ENCODE results near the gene PCDHB6.
"Not testable (repeated sequence)": the region's sequence is repeated elsewhere in the genome, so short reads cannot be mapped to it uniquely, and the experiment has no call there.

The PCDHB6 gene

DNA sequence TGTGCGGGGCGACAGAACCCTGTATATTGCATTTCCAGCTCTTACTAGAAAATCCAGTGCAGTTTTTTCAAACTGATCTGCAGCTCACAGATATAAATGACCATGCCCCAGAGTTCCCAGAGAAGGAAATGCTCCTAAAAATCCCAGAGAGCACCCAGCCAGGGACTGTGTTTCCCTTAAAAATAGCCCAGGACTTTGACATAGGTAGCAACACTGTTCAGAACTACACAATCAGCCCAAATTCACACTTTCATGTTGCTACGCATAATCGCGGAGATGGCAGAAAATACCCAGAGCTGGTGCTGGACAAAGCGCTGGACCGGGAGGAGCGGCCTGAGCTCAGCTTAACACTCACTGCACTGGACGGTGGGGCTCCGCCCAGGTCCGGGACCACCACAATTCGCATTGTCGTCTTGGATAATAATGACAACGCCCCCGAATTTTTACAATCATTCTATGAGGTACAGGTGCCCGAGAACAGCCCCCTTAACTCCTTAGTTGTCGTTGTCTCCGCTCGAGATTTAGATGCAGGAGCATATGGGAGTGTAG lies 14.1 kb upstream of the PCDHB6 start:
- no peak overlapping the region for H3K9ac ChIP-seq (ENCODE audit: low read length)
- no peaks in the 10 kb centered on the region for H3K27me3 ChIP-seq (ENCODE audit: control insufficient read depth, insufficient read depth, low read length)
- no peaks in the 10 kb centered on the region for H3K9me3 ChIP-seq (ENCODE audit: control insufficient read depth, low read length)
- H3K4me3 ChIP-seq (ENCODE audit: low read length): no peak overlapping the region
- H3K4me1 ChIP-seq (ENCODE audit: control insufficient read depth, insufficient read depth, low read length): no peaks in the 10 kb centered on the region
- no peaks in the 10 kb centered on the region for H3K36me3 ChIP-seq (ENCODE audit: control insufficient read depth, insufficient read depth, low read length)

DNA sequence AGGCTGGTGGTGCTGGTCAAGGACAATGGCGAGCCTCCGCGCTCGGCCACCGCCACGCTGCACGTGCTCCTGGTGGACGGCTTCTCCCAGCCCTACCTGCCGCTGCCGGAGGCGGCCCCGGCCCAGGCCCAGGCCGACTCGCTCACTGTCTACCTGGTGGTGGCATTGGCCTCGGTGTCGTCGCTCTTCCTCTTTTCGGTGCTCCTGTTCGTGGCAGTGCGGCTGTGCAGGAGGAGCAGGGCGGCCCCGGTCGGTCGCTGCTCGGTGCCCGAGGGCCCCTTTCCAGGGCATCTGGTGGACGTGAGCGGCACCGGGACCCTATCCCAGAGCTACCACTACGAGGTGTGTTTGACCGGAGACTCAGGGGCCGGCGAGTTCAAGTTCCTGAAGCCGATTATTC lies 12.5 kb upstream of the PCDHB6 start:
- not testable (repeated sequence) for H3K4me1 ChIP-seq (ENCODE audit: control insufficient read depth, insufficient read depth, low read length); H3K9me3 ChIP-seq (ENCODE audit: control insufficient read depth, low read length); H3K4me3 ChIP-seq (ENCODE audit: low read length); H3K36me3 ChIP-seq (ENCODE audit: control insufficient read depth, insufficient read depth, low read length); H3K9ac ChIP-seq (ENCODE audit: low read length); H3K27me3 ChIP-seq (ENCODE audit: control insufficient read depth, insufficient read depth, low read length)

DNA sequence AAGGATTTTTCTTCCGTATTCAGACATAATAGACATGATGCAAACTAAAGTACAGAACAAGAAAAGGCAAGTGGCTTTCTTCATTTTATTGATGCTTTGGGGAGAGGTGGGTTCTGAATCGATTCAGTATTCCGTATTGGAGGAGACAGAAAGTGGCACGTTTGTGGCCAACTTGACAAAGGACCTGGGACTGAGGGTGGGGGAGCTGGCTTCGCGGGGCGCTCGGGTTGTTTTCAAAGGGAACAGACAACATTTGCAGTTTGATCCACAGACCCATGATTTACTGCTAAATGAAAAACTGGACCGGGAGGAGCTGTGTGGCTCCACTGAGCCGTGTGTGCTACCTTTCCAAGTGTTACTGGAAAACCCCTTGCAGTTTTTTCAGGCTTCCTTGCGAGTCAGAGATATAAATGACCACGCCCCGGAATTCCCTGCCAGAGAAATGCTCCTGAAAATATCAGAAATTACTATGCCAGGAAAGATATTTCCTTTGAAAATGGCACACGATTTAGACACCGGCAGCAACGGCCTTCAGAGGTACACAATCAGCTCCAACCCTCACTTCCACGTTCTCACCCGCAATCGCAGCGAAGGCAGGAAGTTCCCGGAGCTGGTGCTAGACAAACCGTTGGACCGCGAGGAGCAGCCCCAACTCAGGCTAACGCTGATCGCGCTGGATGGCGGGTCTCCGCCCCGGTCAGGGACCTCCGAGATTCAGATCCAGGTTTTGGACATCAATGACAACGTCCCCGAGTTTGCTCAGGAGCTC lies 551 bp downstream of the PCDHB6 start:
- Histone ChIP-seq H3K9ac (ENCODE audit: low read length) (no peak overlapping the region), H3K4me1 (ENCODE audit: control insufficient read depth, insufficient read depth, low read length) (no peaks in the 10 kb centered on the region), H3K36me3 (ENCODE audit: control insufficient read depth, insufficient read depth, low read length) (no peaks in the 10 kb centered on the region), H3K4me3 (ENCODE audit: low read length) (no peak overlapping the region), H3K9me3 (ENCODE audit: control insufficient read depth, low read length) (no peaks in the 10 kb centered on the region), H3K27me3 (ENCODE audit: control insufficient read depth, insufficient read depth, low read length) (no peaks in the 10 kb centered on the region)

DNA sequence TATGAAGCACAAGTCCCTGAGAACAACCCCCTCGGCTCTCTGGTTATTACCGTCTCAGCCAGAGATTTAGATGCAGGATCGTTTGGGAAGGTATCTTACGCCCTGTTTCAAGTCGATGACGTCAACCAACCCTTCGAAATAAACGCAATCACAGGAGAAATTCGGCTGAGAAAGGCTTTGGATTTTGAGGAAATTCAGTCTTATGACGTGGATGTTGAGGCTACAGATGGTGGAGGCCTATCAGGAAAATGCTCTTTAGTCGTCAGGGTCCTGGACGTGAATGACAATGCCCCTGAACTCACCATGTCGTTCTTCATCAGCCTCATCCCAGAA lies 1.1 kb downstream of the PCDHB6 start:
- no peaks in the 10 kb centered on the region for H3K27me3 ChIP-seq (ENCODE audit: control insufficient read depth, insufficient read depth, low read length)
- H3K9me3 ChIP-seq (ENCODE audit: control insufficient read depth, low read length): no peaks in the 10 kb centered on the region
- no peaks in the 10 kb centered on the region for H3K36me3 ChIP-seq (ENCODE audit: control insufficient read depth, insufficient read depth, low read length)
- no peaks in the 10 kb centered on the region for H3K4me1 ChIP-seq (ENCODE audit: control insufficient read depth, insufficient read depth, low read length)
- no peak overlapping the region for H3K4me3 ChIP-seq (ENCODE audit: low read length)
- no peak overlapping the region for H3K9ac ChIP-seq (ENCODE audit: low read length)

DNA sequence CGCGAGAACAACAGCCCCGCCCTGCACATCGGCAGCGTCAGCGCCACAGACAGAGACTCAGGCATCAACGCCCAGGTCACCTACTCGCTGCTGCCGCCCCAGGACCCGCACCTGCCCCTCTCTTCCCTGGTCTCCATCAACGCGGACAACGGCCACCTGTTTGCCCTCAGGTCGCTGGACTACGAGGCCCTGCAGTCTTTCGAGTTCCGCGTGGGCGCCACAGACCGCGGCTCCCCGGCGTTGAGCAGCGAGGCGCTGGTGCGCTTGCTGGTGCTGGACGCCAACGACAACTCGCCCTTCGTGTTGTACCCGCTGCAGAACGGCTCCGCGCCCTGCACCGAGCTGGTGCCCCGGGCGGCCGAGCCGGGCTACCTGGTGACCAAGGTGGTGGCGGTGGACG lies 1.8 kb downstream of the PCDHB6 start:
- not testable (repeated sequence) for H3K9me3 ChIP-seq (ENCODE audit: control insufficient read depth, low read length); H3K9ac ChIP-seq (ENCODE audit: low read length); H3K4me1 ChIP-seq (ENCODE audit: control insufficient read depth, insufficient read depth, low read length); H3K4me3 ChIP-seq (ENCODE audit: low read length); H3K27me3 ChIP-seq (ENCODE audit: control insufficient read depth, insufficient read depth, low read length); H3K36me3 ChIP-seq (ENCODE audit: control insufficient read depth, insufficient read depth, low read length)

DNA sequence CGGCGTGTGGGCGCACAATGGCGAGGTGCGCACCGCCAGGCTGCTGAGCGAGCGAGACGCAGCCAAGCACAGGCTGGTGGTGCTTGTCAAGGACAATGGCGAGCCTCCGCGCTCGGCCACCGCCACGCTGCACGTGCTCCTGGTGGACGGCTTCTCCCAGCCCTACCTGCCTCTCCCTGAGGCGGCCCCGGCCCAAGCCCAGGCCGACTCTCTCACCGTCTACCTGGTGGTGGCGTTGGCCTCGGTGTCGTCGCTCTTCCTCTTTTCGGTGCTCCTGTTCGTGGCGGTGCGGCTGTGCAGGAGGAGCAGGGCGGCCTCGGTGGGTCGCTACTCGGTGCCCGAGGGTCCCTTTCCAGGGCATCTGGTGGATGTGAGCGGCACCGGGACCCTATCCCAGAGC lies 2.2 kb downstream of the PCDHB6 start:
- H3K4me1 ChIP-seq (ENCODE audit: control insufficient read depth, insufficient read depth, low read length); H3K9ac ChIP-seq (ENCODE audit: low read length); H3K4me3 ChIP-seq (ENCODE audit: low read length); H3K9me3 ChIP-seq (ENCODE audit: control insufficient read depth, low read length); H3K36me3 ChIP-seq (ENCODE audit: control insufficient read depth, insufficient read depth, low read length); H3K27me3 ChIP-seq (ENCODE audit: control insufficient read depth, insufficient read depth, low read length): not testable (repeated sequence)

DNA sequence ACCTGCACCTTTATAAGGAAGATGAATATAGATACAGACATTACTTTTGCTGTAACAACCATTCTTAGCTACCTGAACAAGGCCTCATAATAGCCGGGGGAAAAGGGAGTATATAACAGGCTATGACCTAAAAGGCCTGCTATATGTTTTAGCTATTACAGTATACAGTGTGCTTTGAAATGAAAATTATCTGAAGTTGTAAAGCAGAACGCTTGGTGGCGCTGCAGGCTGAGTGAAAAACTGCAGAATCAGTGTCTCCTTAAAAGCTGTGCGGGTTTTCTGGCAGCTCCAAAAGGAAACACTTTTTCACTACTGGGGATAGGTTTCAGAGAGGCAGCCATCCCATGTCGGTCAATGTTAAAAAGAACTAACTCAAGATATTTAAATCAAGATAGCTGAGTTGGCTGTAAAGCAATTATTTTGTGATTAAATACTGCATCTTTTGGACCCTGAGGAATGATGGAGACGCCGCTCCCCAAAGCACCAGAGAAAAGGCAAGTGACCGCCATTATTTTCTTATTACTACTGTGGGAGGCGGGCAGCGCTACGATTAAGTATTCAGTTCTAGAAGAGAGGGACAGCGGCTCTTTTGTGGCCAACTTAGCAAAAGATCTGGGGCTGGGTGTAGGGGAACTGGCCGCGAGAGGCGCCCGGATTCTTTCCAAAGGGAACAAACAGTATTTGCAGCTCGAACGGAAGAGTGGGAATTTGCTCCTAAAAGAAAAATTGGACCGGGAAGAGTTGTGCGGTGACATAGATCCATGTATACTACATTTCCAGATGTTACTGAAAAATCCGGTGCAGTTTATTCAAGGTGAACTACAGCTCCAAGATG lies 5.9 kb downstream of the PCDHB6 start:
- no peaks in the 10 kb centered on the region for H3K27me3 ChIP-seq (ENCODE audit: control insufficient read depth, insufficient read depth, low read length)

DNA sequence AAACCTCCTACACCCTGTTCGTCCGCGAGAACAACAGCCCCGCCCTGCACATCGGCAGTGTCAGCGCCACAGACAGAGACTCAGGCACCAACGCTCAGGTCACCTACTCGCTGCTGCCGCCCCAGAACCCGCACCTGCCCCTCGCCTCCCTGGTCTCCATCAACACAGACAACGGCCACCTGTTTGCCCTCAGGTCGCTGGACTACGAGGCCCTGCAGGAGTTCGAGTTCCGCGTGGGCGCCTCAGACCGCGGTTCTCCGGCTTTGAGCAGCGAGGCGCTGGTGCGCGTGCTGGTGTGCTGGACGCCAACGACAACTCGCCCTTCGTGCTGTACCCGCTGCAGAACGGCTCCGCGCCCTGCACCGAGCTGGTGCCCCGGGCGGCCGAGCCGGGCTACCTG lies 7.5 kb downstream of the PCDHB6 start:
- not testable (repeated sequence) for H3K36me3 ChIP-seq (ENCODE audit: control insufficient read depth, insufficient read depth, low read length)

More for the DNA sequence above, 5.9 kb downstream of the PCDHB6 start:
- Histone ChIP-seq H3K4me3 (ENCODE audit: low read length) (no peak overlapping the region), H3K9ac (ENCODE audit: low read length) (no peak overlapping the region), H3K36me3 (ENCODE audit: control insufficient read depth, insufficient read depth, low read length) (no peaks in the 10 kb centered on the region), H3K9me3 (ENCODE audit: control insufficient read depth, low read length) (no peaks in the 10 kb centered on the region), H3K4me1 (ENCODE audit: control insufficient read depth, insufficient read depth, low read length) (no peaks in the 10 kb centered on the region)

DNA sequence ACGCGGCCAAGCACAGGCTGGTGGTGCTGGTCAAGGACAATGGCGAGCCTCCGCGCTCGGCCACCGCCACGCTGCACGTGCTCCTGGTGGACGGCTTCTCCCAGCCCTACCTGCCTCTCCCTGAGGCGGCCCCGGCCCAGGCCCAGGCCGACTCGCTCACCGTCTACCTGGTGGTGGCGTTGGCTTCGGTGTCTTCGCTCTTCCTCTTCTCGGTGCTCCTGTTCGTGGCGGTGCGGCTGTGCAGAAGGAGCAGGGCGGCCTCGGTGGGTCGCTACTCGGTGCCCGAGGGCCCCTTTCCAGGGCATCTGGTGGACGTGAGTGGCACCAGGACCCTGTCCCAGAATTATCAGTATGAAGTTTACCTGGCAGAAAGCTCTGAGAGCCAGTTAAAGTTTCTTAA lies 8.0 kb downstream of the PCDHB6 start:
- H3K27me3 ChIP-seq (ENCODE audit: control insufficient read depth, insufficient read depth, low read length); H3K36me3 ChIP-seq (ENCODE audit: control insufficient read depth, insufficient read depth, low read length); H3K9me3 ChIP-seq (ENCODE audit: control insufficient read depth, low read length); H3K4me1 ChIP-seq (ENCODE audit: control insufficient read depth, insufficient read depth, low read length); H3K9ac ChIP-seq (ENCODE audit: low read length); H3K4me3 ChIP-seq (ENCODE audit: low read length): not testable (repeated sequence)

More for the DNA sequence above, 7.5 kb downstream of the PCDHB6 start:
- not testable (repeated sequence) for H3K4me3 ChIP-seq (ENCODE audit: low read length); H3K4me1 ChIP-seq (ENCODE audit: control insufficient read depth, insufficient read depth, low read length); H3K9ac ChIP-seq (ENCODE audit: low read length); H3K9me3 ChIP-seq (ENCODE audit: control insufficient read depth, low read length); H3K27me3 ChIP-seq (ENCODE audit: control insufficient read depth, insufficient read depth, low read length)

DNA sequence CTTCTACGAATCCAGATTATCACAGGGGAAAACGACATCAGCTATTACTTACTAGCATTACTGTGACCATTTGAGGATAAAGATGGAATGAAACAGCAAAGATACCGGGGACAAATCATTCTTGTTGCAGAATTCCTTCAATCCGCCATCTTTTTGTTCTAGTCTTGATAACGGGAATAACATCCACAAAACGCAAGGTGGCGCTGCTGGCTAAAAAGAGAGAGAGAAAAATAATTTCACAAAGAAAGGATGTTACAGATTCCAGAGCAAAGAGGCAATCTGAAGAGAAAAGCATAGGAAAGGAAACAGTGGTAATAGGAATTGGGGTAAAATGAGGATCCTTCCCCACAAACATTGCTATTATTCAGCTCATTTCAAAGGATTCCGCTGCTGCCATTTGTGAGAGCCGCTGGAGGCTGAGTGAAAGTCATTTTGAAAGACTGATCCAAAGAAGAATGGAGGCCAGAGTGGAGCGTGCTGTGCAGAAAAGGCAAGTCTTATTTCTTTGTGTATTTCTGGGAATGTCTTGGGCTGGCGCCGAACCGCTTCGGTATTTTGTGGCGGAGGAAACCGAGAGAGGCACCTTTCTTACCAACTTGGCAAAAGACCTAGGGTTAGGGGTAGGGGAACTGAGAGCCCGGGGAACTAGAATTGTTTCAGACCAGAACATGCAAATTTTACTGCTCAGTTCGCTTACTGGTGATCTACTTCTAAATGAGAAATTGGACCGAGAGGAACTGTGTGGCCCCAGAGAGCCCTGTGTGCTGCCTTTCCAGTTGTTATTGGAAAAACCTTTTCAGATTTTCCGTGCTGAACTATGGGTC lies 22.7 kb downstream of the PCDHB6 start, which contains the start of gene PCDHB7:
Gene PCDHB7, plus strand, starts transcription at position 264 of the 824 bp plus-strand sequence. Its CDS starts 192 bp downstream, at position 456.
- Histone ChIP-seq H3K4me3 (ENCODE audit: low read length) (no peak within 1 kb of the TSS), H3K36me3 (ENCODE audit: control insufficient read depth, insufficient read depth, low read length) (no peaks in the 10 kb centered on the region), H3K9me3 (ENCODE audit: control insufficient read depth, low read length) (no peaks in the 10 kb centered on the region), H3K9ac (ENCODE audit: low read length) (no peak within 1 kb of the TSS), H3K27me3 (ENCODE audit: control insufficient read depth, insufficient read depth, low read length) (no peaks in the 10 kb centered on the region), H3K4me1 (ENCODE audit: control insufficient read depth, insufficient read depth, low read length) (no peaks in the 10 kb centered on the region)

DNA sequence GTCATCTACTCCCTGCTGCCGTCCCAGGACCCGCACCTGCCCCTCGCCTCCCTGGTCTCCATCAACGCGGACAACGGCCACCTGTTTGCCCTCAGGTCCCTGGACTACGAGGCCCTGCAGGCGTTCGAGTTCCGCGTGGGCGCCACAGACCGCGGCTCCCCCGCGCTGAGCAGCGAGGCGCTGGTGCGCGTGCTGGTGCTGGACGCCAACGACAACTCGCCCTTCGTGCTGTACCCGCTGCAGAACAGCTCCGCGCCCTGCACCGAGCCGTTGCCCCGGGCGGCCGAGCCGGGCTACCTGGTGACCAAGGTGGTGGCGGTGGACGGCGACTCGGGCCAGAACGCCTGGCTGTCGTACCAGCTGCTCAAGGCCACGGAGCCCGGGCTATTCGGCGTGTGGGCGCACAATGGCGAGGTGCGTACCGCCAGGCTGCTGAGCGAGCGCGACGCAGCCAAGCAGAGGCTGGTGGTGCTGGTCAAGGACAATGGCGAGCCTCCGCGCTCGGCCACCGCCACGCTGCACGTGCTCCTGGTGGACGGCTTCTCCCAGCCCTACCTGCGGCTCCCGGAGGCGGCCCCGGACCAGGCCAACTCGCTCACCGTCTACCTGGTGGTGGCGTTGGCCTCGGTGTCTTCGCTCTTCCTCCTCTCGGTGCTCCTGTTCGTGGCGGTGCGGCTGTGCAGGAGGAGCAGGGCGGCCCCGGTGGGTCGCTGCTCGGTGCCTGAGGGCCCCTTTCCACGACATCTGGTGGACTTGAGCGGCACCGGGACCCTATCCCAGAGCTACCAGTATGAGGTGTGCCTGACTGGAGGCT lies 24.6 kb downstream of the PCDHB6 start:
- not testable (repeated sequence) for H3K27me3 ChIP-seq (ENCODE audit: control insufficient read depth, insufficient read depth, low read length); H3K4me1 ChIP-seq (ENCODE audit: control insufficient read depth, insufficient read depth, low read length); H3K4me3 ChIP-seq (ENCODE audit: low read length); H3K9ac ChIP-seq (ENCODE audit: low read length); H3K36me3 ChIP-seq (ENCODE audit: control insufficient read depth, insufficient read depth, low read length); H3K9me3 ChIP-seq (ENCODE audit: control insufficient read depth, low read length)
